Activated T-helper 9 cell treated with anti-CD3 and anti-CD28 coated beads, Interleukin-2, amount 50 U/mL, for 16 hours (primary cell): Measurements from ENCODE around the gene SPANXD.
"Not testable (repeated sequence)": the region's sequence is repeated elsewhere in the genome, so short reads cannot be mapped to it uniquely, and the experiment has no call there.

Experiments
- DNase-seq: peaks from one replicate; pipeline ENCODE4 v3.0.0-alpha.2; 2020; ENCODE audit warnings: low read depth

The SPANXD gene, protein sequence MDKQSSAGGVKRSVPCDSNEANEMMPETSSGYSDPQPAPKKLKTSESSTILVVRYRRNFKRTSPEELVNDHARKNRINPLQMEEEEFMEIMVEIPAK

DNA sequence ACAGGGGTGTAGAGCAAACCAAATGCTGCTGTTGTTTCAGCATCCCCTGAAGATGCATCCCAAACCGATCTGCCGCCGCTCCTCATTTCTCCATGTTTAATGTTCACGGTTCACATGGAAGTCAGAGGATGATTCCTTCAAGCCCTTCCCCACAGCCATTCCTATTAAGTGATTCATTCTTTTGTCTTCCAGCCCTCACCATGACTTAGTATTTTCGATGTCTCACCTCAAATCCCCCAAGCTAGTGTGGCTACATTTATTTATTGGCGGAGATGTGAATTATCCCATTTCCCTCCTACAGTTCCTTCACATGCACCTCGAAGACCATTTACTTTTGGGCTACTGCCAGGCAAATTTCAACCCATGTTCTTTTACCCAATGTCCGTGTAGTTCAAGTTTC is at the start of gene SPANXD:
Gene SPANXD, minus strand, starts transcription at position 101 of the 400 bp plus-strand sequence. CDS start 334 bp downstream, outside the sequence.
- not testable (repeated sequence) for DNase-seq

DNA sequence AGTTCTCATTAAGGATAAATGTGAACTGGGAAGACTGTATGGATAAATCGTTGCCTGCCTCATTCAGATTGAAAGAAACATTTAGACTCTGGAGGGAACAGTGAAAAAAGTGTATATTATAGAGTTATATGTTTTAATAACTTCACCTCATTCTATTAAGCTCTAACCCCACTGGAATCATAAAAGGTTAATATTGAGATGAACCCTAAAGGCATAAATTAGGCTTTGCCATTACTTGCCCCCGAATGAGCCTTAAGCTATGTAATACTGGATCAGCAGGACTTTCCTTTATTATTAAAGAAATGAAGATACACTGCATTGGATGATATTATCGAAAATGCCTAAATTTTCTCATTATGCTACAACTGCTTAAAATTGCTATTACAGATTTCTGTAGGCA is 44.1 kb upstream of the SPANXD start:
- no peak for DNase-seq

DNA sequence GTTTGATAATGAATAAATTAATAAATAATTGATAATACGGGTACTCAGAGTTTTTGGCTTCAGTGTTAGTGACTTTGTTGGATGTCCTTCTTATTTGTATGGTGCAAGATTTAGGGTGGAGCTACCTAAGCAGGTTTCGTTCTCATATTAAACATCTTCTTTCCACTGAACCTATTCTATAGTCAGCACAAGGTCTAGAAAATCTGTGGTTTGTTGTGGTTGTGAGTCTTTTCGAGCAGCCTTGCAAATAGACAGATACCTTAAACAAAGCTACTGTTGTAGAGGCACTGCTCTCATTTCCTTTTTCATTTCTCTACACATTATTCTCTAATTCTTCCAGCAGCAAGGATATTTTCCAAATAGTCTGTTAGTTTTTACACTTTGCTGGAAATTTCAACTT is 38.1 kb upstream of the SPANXD start:
- DNase-seq: no peak

DNA sequence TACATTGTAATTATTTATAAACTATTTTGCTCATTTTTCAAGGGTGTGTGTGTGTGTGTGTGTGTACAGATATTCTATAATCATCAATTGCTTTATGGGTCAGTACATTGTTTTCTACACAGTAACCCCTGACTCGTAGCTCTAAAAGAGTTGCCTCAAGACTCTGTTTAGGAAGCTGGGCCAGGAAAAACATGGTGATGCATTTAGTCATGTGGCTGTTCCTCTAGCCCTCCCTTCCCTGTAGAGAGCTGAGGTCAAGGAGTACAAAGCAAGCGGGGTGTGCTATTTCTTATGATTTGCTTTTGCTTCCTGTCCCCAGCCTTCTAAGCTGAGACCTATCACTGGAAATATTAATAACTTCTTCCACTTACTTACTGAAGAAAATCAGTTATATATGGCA is 34.8 kb upstream of the SPANXD start:
- no peak for DNase-seq

DNA sequence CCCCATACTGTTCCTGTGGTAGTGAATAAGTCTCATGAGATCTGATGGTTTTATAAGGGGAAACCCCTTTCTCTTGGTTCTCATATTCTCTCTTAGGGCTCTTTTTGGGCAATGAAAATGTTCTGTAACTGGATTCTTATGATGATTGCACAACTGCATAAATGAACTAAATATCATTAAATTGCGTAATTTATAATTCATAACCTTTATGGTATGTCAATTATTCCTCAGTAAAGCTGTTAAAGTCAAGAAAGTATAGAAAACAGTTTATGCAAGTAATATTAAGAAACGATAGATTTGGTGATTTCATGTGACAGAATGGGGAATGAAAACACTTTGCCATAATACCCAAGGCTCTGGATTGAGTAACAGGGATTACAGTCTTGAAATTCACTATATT is 33.5 kb upstream of the SPANXD start:
- no peak for DNase-seq

DNA sequence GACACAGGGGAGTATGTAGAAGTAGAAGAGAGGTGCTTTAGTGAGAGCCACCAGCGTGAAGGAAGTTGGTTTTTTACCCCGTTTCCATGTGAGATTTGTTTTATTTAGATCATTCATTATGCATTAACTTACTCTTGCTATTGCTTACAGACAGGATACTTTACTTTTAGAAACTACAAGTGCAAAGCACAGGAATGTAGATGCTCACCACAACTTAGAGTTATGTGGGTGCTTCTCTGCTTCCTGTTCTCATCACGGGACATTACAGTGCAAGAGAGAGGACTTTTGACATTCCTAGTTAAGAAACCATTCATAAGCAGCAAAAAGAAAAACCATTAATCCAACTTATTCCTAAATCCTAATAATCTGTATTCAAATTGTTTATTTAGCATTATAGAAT is 25.6 kb upstream of the SPANXD start:
- no peak for DNase-seq

DNA sequence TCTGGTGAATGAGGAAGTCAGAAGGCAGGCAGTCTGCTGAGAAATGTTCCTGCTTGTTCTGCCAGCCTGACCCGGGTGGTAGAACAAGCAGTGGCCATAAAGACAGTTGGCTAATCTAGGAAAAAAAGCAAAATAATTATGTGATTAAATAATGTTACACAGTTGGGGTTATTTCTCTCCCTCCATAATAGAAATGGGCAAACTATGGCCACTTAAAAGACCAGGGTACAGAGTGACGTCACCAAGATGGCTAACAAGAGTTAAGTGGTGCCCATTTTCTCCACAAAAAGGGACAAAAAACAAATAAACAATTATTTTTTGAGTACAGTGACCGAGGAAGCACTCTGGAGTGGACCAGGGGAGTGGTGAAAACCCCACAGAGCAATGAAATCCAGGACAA is 16.1 kb upstream of the SPANXD start:
- no peak for DNase-seq

DNA sequence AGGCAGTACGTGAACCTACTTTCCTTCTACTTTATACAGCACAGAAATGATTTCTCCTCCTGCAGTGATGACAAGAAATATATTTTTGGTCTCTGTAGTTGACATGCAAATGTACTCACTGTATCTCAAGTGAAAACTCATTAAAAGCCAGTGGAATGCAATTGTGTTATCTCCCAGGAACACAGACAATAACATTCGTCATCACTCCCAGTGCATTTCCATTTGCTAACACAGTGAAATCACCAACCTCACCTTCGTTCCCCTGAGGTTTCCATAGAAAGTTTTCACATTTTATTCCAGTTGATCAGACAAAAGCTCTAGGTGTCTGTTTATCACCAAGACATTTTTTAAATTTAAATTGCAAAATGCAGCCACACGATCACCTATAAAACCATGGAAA is 2.5 kb upstream of the SPANXD start:
- DNase-seq: no peak

DNA sequence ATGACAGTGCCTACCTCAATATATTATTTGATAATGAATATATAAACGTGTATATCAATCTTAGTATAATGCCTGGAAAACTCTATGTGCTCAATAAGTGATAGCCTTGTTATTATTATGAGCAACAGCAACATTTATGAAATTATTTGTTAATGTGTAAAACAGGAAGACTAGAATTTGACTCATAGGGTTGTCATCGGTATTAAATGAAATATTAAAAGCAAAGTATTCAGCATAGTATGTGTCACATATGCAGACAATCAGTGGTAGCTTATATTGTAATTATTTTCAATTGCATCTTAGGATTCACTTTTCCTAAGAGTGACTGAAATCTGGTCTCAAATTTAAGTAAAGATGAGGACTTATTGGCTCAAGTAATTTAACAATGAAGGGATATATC is 24.6 kb downstream of the SPANXD start:
- DNase-seq: no peak

DNA sequence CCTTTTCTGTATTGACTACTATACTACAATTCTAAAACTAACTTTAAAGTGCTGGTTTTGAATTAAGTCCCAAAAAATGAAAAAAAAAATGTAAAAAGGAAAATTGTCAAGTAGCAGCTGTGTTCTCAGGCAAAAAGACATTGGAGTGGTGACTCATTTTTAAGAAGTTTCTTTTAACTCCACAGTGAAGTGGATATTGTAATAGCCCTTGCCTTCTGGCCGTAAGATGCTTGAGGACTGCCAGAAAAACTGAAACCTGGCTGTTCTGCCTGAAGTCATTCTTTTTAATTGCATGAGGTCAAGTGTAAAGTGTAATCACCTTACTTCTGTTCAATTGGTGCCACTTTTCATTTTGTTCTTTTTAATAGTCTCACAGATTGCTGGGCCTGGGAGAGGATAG is 28.9 kb downstream of the SPANXD start:
- no peak for DNase-seq

DNA sequence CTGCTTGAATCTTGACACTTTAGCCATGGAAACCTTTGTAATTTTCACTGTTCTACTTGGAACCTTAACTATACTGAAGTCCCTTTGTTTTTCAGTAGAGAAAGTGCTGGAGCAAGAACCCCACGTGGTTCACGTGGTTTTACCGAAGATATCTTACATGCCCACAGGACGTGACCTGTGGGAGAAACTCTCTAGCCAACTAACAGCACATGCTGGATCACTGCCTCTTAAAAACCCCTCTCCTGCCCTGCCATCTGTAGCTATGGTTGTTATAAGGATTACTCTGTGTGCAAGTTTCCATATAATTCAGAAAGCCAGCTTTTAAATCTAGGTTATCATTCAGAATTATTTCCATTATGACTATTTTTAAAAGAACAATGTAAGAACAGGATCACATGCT is 30.2 kb downstream of the SPANXD start:
- DNase-seq: no peak

DNA sequence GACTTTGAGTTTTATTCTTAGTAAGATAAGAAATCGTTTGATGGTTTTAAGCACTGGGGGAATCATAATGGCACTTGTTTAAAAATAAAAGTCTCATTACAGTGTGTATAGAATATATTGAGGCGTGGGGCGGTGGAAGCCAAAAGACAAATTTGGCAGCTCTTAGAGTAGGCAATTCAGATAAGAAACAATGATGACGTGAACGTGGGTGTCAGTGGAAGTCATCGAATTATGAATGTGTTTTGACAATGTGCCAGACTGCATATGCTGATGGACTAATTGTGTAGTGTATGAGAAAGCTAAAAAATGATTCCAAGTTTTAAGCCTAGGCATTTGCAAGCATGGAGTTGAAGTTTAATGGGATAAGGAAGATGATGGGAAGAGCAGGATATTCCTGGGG is 35.8 kb downstream of the SPANXD start:
- DNase-seq: no peak

DNA sequence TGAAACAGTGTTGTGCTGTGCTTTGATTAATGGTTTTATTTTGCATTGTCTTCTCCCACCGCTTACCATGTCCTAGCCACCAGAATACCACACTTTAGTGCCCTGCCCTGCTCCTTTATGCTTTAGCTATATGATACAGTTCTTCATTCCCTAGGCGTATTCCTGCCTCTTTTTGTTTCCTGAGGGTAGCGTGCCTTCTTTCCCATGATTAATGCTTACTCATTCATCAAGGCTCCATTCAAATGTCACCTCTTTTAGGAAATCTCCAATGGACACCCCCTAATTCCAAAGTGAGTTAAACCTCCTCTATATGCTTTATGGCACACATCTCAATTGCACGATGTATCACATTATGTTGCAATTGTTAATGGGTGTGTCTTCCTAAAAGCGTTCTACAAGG is 46.3 kb downstream of the SPANXD start:
- no peak for DNase-seq
